Caki2 (cell line): ENCODE data around the gene NRG3. TPM values are rescaled to one million over a fixed set of nuclear protein-coding genes. Genes with fewer than 3 reads are reported as not detected.
A peak's percentile ranks its signal among the peaks of the same experiment; 100 is the strongest.
"Not testable (repeated sequence)": the region's sequence is repeated elsewhere in the genome, so short reads cannot be mapped to it uniquely, and the experiment has no call there.

Experiments used
- DNase-seq: peaks from one replicate; pipeline ENCODE4 v3.0.0-alpha.2; 2015; ENCODE audit warnings: low read depth
- in situ Hi-C: cut with HindIII; loops from 2 replicates; pipeline ENCODE4 v1.10.0; 2016; ENCODE audit warnings: low sequenced_read_pairs, low pct_unique_long_range_greater_than_20kb, mixed read lengths
- total RNA-seq: library from RNA; depleted of rRNA; stranded (reverse); fragments of >200 nt; shearing (Covaris generic); gene quantifications from 2 replicates; pipeline ENCODE4 v1.2.3, GENCODE V29; 2014; ENCODE audit warnings: low replicate concordance

The NRG3 gene
- total RNA-seq, 1 experiment from 2014 or later, result 0.95 TPM

GRCh38 chr10:82914655-82915136 is 1039.7 kb downstream of the NRG3 start:
- in situ Hi-C loops, result no loop called here
- no peak for DNase-seq

DNA sequence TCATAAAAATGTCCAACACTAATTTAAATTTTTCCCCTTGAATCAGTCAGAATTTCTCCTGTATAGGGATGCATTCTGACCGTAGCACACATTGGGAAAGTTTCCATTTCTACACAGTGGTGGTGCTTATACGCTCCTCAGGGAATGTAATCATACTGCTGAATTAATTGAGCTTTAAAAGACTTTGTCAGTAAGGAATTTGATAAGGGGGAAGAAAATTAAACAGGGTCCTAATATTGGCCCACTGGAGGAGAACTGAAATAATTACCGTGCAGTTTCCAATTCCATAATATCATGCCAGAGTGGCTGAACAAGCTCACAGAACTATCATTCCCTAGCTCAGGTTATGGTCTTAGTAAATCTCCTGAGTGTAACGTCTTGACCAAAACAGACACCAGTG is 1041.9 kb downstream of the NRG3 start:
- in situ Hi-C loops, result no loop called here
- no peak for DNase-seq

GRCh38 chr10:82918022-82918421 is 1043.0 kb downstream of the NRG3 start:
- no peak for DNase-seq
- in situ Hi-C loops, result no loop called here

DNA sequence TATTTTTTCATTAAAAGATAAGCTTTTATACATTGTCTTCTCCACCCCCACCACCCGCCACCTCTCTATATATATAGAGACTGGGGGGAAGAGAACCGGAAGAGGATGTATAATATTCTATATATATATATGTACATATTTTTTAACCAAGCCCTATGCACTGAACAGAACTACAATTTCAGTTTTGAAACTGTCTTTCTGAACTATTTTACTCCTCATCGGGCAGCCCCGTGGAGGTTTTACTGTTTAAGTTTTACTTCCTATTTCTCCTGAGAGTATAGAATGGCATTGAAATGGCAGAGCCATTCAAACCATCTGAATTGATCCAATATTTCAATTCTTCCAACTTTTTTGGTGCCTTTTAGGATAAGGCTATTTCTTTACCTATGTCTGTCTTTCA is 1047.1 kb downstream of the NRG3 start:
- DNase-seq, result no peak
- in situ Hi-C loops, result no loop called here

- DNase-seq, result peak; percentile 7
- in situ Hi-C loops, result no loop called here
Observed at GRCh38 chr10:82922755-82923154, 1047.8 kb downstream of the NRG3 start.

DNA sequence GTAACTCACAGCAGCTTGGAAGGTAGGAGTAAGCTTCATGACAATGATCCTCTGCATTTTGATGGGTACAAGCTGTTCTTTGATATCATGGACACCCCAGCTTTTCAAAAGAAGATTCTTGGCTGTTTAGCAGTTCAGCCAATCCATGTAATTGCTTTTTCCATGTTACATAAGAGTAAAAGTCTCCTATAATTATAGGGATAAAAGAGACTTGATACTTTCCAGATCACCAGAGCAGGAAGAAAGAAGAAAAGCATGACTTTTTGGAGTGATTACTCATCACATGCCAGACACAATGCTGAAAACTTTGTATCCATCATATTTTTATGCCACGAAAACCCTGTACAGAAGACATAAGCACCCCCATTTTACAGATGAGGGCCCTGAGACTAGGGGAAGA is 1049.7 kb downstream of the NRG3 start:
- in situ Hi-C loops, result no loop called here
- no peak for DNase-seq

- DNase-seq, result peak; percentile 28
- in situ Hi-C loops, result no loop called here
Observed at GRCh38 chr10:82925547-82925946, 1050.6 kb downstream of the NRG3 start.

DNA sequence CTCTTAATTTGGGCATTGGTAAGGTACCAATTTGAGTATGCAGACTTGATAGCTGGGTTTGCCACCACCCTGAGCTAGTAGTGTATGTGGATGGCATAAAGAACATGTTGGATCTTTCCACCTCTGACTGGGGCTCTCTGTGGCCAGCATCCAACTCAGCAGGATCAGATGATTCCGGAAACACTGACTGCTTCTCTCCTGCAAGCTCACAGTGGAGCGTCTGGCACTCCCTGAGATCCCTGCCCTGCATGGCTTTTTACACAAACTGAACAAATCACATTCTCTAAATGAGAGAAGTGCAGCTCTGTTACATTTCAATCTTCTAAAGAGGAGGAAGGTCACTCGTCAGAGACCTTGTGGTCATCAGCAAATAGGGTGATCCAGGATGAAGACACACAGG is 1057.5 kb downstream of the NRG3 start:
- no peak for DNase-seq
- in situ Hi-C loops, result no loop called here

DNA sequence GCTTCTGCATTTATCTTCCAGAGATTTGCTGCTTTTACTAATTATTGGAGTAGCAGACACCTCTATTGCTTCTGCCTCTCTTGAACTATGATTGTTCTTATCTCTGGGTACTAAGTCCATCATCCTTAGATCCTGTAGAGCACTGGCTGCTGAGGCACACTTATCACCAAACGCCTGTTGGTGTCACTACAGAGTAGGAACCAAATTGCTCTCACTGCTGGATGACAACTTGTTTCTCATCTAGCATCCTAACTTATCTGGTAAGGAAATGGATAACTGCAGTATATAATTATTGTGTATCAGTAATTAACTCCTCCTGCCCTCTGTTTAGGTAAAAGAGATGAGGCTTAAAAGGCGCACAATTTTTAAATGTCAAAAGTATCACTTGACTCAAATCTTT is 1059.4 kb downstream of the NRG3 start:
- in situ Hi-C loops, result no loop called here

DNA sequence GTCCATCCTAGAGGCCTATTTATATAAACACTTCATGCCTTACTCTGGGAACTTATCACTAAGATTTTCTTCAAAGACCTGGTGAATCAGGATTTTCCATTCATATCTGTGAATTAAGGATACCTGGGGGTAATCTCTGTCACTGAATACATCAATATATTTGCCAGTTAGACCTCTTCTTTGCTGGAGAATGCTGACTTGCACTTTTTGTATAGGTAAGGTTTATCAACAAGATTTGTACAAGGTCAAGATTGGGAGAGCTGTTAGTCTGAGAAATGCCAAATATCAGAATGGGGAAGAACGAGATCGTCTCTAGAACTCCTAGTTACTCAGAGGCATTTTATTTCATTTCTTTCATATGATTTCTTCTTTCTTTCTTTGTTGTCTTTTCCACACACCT is 1060.0 kb downstream of the NRG3 start:
- in situ Hi-C loops, result no loop called here
- DNase-seq, result no peak

More for the DNA sequence above, 1059.4 kb downstream of the NRG3 start:
- DNase-seq, result no peak

DNA sequence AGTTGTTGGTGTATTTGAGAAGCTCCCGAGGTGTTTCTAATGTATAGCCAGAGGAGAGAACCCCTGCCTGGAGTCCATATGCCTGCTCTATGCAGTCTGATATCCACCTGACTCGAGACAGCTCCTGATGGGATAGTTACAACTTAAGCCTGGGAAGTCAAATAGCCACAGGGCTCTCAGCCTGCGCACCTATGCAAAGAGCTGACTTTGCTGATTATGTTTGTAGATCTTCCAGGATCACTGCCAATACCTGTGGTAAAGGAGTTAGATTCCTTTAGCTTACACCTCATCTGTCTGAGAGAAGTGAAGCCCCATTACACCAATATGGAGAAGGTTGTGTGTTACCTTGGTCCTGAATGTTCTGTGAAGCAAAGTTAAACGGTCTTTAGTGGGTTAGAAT is 1063.3 kb downstream of the NRG3 start:
- DNase-seq, result no peak
- in situ Hi-C loops, result no loop called here

DNA sequence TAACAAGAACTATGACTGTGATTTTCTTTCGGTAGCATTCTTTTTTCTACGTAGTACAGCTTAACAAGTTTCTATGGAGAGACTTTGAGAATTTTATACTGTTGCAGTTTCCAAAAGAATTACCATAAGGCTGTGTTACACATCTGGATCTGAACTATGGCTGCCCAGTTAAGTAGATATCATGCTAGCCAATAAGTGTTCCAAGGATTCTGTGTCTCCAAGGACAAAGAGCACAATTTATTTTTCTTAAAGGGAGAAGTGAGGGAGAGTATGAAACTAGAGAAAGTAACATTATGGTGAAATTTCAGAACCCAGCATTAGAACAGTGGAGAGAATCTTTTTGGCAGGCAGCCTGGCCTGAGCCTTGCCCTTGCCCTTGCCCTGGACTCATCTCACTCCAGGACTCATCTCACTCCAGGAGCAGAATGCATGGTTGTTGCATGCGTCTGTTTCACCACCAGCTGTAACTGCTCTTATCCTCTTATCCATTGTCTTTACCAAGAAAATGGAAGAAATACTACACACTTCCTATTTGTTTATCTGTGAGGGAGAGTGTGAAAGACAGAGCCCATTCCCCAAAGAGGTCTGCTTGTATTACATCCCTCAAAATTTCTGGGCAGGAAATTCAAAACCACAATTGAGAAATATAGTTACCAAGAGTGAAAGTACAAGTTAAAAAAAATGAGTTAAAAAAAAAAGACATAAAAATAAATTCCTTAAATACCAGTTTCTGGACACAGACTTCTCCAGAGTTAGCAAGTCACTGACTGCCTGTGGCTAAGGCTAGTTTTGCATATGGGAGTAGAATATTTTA is 1067.5 kb downstream of the NRG3 start:
- no peak for DNase-seq
- in situ Hi-C loops, result no loop called here

GRCh38 chr10:82943142-82943541 is 1068.1 kb downstream of the NRG3 start:
- in situ Hi-C loops, result no loop called here

DNA sequence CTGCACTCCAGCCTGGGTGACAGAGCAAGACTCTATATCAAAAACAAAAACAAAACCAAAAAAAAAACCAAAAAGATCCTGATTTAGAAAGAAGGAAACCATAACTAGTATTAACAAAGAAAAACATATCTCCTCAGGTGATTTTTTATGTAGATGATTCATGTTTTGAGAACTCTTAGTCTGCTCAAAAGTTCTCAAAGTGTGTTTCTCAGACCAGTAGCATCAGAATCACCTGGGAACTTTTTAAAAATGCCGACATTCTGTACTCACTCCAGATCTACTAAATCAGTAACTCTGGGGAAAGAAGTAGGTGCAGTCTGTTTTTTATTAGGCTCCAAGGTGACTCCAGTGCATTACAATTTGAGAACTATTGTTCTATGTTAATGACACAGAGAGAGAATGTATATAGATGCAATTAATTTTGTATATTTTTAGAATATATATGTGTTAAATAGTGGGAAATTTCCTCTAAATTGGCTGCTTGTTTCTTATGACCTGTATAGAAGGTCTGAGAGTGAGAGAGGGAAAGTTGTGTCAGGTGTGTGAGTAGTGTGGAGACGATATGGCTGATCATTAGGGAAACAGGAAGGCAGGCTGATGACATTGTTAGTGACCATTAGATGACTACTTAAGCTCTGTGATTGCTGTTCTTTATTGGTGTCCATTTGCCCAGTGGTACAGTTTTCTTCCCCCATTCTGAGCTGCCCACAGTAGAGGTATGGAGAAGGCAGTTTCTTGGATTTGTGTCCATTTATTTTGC is 1075.0 kb downstream of the NRG3 start:
- no peak for DNase-seq
- in situ Hi-C loops, result no loop called here

More at GRCh38 chr10:82943142-82943541, 1068.1 kb downstream of the NRG3 start:
- no peak for DNase-seq

DNA sequence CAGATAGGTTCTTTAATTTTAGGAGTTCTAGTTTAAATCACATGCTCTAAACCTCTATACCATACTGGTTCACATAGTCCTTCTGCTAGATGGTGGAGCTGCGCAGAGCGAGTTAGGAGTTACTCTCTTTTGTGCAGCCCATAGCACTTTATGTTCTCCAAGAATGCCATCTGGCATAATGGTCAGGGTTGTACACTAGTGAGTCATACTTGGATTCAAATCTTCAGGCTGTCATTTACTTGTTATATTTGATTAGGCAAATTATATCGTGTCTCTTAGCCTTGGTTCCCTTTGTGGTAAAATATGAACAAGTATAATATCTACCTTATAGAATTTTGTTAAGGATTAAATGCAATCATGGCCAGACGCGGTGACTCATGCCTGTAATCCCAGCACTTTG is 1078.3 kb downstream of the NRG3 start:
- in situ Hi-C loops, result no loop called here
- no peak for DNase-seq

- DNase-seq, result no peak
- in situ Hi-C loops, result no loop called here
Observed at GRCh38 chr10:82953909-82954308, 1078.9 kb downstream of the NRG3 start.

DNA sequence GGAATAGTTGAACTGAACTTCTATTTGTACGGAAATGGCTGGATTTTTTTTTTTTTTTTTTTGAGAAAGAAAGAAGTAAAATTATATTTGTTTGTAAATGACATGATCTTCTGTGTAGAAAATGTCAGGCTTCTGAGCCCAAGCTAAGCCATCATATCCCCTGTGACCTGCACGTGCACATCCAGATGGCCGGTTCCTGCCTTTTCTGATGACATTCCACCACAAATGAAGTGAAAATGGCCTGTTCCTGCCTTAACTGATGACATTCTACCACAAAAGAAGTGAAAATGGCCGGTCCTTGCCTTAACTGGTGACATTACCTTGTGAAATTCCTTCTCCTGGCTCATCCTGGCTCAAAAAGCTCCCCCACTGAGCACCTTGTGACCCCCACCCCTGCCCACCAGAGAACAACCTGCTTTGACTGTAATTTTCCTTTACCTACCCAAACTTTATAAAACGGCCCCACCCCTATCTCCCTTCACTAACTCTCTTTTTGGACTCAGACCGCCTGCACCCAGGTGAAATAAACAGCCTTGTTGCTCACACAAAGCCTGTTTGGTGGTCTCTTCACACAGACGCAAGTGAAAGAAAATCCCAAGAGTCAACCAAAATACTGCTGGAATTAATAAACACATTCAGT is 1085.5 kb downstream of the NRG3 start:
- DNase-seq, in situ Hi-C loops: not testable (repeated sequence)

DNA sequence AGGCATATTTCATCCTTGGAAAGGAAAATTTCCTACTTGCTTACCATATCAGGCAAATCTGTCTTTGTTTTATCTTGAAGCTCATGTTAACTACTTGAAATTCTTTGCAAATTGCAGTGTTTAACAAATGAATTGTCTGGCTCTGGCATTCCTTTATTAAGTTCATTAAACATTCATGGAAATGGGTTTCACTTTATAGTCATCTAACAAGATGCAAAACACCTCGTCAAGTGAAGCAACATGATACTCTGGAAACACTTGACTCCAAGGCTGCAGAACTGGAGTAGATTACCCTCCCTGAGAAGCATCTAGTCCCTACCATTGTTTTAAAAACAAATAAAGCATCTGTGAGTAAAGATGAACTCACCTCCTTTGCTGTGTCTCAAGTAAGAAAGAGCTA is 1086.9 kb downstream of the NRG3 start:
- DNase-seq, result no peak
- in situ Hi-C loops, result no loop called here

- in situ Hi-C loops, result no loop called here
- no peak for DNase-seq
Observed at GRCh38 chr10:82966130-82966529, 1091.1 kb downstream of the NRG3 start.
